Right renal cortex interstitium (tissue), 3 donors: ENCODE results near the gene HPGD. TPM values are rescaled to one million over a fixed set of nuclear protein-coding genes. Genes with fewer than 3 reads are reported as not detected.

ENCODE experiments used
- DNase-seq, 3 donors: peaks; one replicate each; pipeline ENCODE4 v3.0.0-alpha.2; 2013; ENCODE audit warnings: low read depth in 3 of 3, low spot score in 2 of 3
- polyA plus RNA-seq, 3 donors: library from polyadenylated mRNA; unstranded; fragments of 120-200 nt; gene quantifications; one replicate each; pipeline ENCODE4 v1.2.1, GENCODE V29; 2013; ENCODE audit not compliant: insufficient read length in 3 of 3

HPGD gene
- polyA plus RNA-seq, 3 donors: 40.2 to 73.0 (median 71.1) TPM

DNA sequence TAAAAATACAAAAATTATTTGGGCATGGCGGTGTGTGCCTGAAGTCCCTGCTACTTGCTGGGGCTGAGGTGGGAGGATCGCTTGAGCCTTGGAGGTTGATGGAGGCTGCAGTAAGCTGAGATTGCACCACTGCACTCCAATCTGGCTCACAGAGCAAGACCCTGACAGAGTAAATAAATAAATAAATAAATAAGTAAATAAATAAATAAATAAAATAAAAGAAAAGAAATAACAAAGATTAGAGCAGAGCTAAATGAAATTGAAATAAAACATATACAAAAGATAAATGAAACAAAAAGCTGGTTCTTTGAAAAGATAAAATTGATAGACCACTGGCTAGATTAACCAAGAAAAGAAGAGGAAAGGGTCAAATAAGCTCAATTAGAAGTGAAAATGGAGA is 43.1 kb downstream of the HPGD start:
- no peak for DNase-seq

DNA sequence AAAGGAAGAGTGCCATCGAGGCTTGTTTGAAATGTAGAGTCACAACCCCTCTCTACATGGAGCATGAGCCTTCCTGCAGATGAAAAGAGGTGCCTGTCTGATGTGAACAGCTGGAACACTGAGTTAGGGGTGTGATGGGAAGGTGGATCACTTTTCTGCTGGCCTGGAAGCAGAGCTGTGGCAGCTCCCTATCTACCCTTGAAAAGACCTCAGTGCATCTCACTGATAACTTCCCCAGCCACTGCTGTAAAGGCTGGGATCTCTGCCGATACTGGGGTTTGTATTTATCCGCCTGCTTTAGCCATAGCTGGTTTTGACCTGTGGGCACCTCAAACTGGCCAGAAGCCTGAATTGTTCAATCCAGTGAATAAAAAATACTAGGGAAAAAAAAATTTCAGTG is 46.8 kb downstream of the HPGD start:
- DNase-seq: no peak

DNA sequence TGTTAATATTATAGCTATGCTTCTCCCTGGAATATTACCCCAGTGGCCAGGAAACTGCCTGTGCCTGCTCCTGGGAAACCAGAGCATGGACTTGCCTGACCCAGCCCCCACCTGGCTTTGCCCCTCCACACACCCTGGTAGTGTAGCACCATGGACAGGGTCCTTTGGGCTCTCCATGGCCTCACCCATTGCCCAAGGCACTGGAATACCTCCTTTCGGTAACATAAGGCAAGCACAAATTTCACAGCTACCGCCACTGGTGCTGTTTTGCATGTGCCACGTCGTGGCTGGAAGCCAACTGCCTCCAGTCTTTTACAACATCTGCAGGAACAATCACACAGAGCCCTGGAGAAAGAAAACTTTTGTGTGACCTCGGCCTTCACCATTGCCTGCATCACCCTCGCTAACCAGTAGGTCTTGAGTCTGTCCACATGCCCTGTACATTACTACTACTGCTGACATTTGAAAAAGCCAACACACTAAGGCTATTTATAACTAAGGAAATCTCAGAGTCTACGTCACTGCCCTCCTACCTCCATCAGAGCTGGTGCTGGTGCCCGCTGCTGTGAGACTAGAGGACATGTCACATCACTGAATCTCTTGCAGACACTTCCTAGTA is 47.7 kb downstream of the HPGD start:
- no peak for DNase-seq

DNA sequence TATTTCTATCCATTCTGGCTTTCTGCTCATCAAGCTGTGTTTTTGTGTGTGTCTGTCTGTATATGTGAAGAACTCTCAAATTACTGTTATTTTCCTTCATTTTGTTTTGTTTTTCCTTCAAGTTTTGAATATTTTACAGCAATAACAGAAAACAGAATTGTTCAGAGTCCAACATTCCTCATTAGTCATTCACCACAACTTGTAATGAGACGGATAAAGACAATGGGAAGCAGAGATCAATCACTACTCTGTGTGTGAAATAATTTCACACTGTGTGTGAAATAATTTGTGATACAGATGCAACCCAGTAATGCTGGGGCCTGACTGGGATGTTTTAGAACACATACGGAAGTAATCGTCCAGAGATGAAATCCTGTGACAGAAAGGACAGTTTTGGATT is 55.2 kb downstream of the HPGD start:
- DNase-seq: no peak

DNA sequence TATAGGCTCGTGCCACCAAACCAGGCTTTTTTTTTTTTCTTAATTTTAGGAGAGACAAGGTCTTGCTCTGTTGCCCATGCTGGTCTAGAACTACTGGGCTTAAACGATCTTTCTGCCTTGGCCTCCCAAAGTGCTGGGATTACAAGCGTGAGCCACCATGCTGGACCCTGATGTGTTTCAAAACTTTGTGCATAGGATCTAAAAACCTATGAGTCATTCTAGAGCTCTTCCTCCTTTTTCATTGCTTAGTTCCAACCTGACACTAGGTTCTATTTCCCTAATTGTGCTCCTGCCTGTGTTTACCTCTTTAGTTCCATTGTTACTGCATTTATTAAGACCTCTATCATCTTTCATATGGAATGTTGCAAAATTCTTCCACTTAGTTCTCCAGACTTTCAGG is 57.3 kb downstream of the HPGD start:
- no peak for DNase-seq

DNA sequence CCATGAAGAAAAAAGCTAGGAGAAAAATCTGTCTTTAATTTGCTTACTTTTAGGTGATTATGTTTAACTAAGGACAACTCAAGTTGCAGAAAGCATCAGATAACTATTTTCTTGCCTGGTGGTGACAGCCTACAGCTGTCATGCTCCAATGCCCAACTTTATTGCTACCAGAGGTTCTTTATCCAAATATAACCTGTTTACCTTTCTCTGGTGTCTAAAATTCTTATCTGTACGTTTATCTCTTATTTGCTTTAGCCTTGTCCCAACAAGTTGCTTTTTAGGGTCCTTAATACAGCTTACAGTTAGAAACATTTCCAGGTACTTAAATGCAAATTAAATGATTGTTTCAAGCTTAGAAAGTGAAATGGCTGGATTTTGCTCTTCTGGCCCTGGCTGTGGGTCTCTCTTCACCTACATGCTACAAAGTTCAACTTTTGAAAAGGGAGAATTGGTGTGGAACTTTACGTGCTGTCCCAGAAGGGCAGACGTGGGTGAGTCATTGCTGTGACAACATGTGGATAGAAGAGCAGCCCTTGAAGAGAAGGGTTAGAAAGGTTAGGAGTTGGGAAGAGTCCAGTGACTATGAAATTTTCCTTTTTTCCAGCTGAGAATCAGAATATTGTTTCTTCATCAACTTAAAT is 60.7 kb downstream of the HPGD start:
- DNase-seq: peak in 1 of 3 donors; percentile 15

DNA sequence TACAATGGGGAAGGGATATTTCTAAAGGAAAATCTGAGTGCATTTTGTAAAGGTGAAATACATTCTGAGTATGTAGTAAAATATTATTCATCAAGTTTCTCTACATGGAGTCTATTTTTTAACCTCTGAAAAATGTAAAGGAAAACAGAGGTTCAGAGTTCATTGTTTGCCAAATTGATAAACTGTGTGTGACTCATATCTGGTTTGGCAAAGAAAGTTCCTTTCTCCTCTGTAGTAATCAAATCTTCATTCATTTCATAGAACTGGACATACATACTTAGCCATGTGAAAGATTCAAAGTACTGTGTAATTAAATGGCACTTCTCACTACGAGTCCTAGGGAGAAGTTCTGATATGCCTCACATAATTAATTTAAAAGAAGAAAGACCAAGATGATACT is 61.6 kb downstream of the HPGD start:
- DNase-seq: no peak

DNA sequence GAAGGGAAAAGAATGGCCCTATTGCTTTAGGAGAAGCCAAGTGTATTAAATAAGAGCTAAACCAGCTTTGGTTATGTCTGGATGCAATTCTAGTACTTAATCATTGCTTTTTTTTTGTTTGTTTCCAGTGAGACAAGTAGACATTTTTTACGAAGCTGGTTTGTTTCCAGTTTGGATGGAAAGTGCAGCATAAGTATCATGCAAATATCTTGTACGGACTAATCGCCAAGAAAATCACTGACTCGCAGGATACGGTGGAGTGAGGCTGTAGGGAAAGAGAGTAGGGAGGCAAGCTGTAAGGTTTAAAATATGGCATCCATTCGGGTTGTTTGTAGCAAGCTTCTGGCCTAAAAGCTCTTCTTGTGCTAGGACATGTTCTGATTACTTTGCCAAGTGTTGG is 64.8 kb downstream of the HPGD start:
- no peak for DNase-seq

DNA sequence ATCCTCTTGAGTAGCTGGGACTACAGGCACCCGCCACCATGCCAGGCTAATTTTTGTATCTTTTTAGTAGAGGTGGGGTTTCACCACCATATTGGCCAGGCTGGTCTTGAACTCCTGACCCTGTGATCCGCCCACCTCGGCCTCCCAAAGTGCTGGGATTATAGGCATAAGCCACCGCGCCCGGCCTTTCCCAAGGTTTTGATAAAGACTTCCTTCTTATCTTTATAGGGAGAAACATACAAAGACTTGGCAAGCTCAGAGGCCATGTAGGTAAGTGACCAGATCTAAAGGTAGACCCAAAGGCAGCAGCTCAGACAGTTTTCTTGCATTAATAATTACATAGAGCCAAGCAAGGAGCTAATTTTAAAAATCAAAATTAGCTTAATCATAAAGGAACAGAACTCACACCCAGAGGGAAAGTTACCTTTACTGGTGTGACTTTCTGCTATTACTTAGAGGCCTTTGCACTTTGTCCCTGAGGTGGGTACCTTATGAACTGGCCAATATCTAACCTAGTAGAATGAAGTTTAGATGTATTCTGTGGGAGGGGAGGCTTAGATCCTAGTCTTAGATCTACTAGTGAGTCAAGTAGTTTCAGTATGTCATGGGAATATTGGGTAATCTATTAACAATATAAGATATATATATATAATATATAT is 67.3 kb downstream of the HPGD start:
- no peak for DNase-seq

DNA sequence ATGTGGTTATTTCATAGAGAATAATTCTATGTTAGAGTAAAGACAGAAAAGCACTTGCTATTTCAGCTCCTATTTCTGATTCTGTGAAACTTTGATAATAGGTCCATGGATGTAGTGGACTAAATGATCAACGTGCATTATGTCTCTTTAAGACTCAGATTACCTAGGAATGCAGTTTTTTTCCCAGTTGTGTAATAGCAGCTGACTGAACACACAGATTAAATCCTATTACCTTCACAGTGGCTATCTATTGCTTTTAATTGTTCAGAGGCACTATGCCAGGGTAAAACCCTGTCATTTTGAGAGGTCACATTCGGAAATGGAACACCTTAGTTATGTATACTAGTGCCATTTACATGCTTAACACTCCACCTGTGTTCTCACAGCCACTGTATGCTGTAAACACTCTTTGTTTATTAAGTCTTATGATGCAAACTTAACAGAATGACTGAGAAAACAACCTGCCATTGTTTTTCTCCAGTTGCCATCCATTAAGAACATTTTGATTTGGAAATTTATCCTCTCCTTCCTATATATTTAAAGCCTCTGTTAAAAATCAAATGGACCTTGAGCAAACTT is 70.5 kb downstream of the HPGD start:
- no peak for DNase-seq

DNA sequence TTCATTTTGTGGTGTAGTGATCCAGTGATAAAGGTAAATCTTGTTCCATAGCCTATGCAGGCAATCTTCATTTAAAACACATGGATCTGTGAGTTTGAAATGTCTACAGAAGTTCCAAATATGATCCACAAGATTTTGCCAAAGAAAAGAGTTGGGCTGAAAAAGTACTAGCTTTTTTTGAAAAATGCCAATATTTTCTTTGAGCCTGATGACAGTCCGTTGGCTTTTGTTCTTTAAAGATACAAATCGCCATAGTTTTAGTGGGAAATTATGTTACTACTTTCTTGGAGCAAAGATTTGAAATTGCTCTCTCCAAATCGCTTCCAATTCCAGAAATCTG is 71.5 kb downstream of the HPGD start:
- DNase-seq: no peak

DNA sequence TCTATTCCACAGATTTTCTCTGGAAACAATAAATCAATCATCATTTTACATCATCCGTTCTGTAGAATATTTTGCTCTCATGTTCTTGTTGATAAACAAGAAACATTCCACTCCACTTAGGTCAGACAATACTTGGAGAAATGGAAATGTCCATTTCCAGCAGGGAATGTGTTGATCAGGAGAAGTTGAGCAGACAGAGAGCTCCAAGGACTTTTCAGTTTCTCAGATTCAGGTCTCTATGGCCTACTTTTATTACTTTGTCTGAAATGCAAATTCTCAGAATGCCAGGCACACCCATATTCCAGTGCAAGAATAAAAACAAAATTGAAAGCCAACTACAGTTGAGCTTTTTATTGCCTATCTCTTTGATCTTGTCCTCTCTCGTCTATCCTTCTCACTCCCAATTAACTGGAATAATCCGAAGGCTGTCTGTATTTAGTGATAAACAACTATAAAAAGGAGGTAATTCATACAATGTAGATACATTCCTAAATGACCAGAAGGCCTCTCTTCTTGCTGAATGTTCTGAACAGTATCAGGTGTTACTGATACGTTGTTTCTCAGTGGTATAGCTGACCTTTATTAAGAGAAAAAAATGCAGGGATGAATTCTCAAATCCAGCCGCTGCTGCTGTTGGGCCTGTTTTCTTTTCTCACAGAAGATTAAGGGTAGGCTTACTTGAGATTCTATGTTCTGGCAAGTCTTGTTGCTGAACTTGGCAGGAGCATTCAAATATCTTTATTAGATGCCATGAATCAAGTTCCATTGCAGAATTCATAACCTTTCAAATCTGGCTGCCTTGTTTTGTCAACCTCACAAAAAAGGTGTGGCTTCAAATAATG is 72.1 kb downstream of the HPGD start:
- DNase-seq: no peak

DNA sequence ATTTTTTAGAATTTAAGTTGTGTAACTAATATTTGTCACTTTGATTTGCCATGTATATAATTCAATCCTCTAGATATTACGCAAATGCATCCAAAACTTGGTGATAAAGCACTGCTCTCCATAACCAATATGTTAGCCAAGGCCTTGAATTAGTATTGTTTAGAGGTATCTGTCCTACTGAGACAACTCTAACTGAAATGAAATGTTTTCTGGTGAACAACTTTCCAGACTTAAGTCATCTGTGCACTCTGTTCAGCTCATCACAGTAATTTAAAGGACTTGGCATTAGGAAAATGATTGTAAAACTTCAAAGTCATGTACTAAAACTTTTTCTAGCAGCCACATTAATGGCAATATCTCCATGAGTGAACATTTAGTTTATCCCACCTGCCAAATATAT is 73.1 kb downstream of the HPGD start:
- DNase-seq: no peak

DNA sequence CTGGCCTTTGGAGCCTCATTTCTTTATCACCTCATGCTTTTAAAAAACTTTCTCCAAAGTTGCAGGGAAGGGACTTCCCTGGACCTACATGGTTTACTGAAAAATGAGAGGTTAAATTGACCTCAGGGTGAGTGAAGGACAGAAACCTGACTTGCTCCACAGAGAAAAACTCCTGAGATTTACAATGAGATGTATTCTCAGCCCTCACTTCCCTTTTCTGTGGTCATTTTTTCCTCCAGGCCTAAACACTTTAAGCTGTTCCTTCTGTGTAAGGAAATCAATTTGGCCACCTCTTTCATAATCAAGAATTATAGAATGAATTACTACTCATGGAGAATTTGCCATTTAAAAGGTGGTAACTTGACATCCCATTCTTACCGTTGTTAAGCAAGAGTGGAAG is 77.9 kb downstream of the HPGD start:
- no peak for DNase-seq

Other genes with a start within 250 kb of the HPGD start
- 10 to 100 TPM; 36.4 to 37.4 (median 37.0) TPM for gene FBXO8, start 238.8 kb downstream of the HPGD start, polyA plus RNA-seq
- 10 to 100 TPM; 19.3 to 21.2 (median 20.5) TPM for gene CEP44, start 238.6 kb downstream of the HPGD start, polyA plus RNA-seq